HG03196 (cell line): Measurements from ENCODE around the gene CHRNE.
"Not testable (repeated sequence)": the region's sequence is repeated elsewhere in the genome, so short reads cannot be mapped to it uniquely, and the experiment has no call there.

ENCODE experiments used
- ATAC-seq: cut with Tn5 transposase; IDR thresholded peaks from one replicate; pipeline ENCODE4 v1.9.1; 2021; ENCODE audit not compliant: unreplicated experiment

CHRNE gene

DNA sequence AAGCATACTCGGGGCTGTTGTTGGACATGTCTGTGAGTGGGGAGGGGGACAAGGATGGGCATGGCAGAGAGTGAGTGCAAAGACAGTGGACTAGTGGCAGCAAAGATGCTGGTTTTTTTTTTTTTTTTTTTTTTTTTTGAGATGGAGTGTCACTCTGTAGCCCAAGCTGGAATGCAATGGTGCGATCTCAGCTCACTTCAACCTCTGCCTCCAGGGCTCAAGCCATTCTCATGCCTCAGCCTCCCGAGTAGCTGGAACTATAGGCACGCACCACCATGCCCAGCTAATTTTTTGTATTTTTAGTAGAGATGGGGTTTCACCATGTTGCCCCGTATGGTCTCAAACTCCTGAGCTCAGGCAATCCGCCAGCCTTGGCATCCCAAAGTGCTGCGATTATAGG lies 45.6 kb downstream of the CHRNE start:
- ATAC-seq: not testable (repeated sequence)

DNA sequence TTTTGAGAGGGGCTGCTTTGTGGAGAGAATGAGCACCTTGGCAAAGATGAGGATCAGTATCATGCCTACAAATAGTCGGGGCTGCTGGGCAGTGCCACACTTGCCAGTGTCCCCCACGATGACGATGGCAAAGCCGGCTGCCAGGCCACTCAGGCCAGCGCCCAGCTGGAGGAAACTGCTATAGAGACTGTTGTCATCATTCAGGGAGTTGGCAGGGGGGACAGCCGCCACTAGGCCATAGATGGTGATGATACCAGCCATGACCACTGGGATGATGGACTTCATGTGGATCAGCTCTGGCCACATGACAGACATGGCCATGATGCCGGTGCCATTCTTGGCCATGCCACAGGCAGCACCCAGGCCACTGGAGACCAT lies 46.0 kb downstream of the CHRNE start:
- ATAC-seq: no peak

DNA sequence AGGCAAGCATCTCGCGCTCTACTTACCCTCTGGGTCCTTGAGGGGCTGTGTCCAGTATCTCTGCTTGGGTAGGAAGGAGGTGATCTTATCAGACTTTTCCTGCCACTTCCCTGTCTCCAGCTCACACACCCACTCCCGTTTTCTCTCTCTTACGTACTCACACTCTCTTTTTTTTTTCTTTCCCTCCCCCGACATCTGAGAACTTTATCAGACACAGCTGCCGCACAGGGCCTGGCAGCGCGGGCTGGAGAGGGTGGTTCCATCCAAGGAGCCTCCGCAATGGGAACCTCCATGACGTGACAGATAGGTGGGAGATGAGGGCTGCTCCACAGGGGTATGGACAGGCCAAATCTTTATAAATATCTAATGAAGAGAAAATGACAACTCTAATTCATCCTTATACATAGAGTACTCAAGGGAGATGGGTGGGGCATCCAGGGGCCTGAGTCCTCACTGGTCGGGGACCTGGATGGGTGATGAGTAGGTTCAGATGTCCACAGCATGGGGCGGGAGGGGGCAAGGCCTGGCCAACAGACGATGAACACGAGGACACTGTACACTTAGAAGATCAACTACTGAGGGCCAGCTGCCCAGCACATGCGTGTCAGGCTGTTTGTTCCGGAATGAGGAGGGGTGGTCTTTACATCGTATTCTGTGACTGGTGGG lies 46.5 kb downstream of the CHRNE start:
- no peak for ATAC-seq

DNA sequence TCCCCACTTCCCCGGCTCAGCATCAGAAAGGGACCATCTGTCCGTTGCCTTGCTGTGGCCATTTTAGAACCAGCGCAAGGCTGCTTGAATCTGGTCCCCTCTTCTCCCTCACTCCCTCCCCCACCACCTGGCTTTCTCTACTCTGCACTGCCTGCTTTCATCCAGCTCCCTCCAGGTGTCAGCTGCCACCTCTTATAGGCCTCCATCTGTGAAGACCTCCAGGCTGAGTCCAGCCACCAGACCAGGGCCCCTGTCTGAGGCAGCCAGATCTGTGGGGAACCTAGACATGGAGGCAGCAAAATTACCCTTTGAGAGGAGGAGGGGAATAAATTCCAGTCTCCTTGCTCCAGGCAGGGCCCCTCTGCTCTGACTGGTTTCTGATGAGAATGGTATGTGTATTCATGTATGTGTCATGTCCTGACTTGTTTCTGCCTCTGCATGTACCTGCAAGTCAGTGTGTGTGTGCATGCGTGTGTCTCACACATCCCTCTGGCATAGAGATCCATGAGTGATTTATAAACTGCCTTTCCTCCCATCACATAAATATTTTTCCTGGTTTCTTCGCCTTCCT lies 48.7 kb downstream of the CHRNE start:
- ATAC-seq: no peak

DNA sequence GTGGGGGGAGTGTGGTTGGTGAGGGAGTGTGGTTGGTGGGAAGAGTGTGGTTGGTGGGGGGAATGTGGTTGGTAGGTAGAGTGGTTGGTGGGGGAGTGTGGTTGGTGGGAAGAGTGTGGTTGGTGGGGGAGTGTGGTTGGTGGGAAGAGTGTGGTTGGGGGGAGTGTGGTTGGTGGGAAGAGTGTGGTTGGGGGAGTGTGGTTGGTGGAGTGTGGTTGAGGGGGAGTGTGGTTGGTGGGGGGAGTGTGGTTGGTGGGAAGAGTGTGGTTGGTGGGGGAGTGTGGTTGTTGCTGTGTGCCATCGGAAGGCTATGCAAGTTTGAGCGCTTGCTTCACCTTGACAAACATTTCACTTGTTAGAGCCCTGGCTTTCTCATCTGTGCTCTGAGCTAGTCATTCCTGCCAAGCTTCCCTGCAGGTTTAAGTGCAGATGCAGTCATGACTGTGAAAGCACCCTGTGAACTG lies 49.7 kb downstream of the CHRNE start:
- no peak for ATAC-seq

DNA sequence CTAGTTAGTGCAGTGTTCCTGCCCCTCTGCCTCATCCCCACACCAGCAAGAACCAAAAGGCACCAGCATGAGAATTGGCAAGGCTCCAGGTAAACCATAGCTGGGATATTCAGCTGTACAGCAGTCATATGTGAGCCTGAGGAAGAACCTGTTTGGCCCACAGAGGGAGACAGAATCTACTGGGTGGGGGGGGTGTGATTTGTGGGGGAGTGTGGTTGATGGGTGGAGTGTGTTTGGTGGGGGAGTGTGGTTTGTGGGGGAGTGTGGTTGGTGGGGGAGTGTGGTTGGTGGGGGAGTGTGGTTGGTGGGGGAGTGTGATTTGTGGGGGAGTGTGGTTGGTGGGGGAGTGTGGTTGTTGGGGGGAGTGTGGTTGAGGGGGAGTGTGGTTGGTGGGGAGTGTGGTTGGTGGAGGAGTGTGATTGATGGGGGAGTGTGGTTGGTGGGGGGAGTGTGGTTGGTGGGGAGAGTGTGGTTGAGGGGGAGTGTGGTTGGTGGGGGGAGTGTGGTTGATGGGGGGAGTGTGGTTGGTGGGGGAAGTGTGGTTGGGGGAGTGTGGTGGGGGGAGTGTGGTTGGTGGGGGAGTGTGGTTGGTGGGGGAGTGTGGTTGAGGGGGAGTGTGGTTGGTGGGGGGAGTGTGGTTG lies 50.2 kb downstream of the CHRNE start:
- no peak for ATAC-seq

DNA sequence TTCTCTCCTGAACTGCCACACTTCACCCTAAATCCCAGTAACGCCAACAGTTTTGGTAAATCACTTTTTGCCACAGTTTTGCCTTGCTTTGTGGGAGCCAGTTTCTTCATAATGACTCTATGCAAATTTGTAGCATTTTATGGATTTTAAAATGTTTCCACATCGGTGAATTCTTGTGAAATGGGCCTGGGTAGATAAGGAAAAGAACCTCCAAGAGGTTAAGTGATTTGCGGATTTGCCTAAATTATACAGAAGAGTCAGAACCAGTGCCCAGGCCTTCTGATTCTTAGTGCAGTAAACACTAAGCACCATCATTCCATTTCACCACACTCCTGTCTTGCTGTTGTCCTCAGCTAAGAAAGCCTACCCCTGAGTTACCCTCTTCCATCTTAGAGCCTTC lies 51.8 kb downstream of the CHRNE start:
- ATAC-seq: no peak

DNA sequence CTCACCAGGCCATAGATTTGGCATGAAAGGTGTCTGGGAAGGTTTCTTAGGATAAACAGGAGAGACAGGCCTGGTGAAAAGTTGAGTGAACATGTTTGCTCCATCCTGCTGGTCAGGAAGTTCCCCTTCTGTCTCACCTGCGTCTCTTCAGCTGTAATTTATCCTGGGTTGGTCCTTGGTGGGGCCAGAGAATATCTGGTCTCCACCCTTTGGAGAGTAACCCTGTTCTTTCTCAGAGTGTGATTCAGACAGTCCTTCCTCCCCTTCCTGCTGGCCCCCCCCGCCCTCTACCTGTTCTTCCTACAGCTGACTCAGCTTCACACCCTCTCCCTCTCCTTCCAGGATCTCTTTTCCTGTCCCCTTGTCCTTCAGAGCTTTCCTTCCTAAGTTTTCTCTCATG lies 52.7 kb downstream of the CHRNE start:
- ATAC-seq: no peak

DNA sequence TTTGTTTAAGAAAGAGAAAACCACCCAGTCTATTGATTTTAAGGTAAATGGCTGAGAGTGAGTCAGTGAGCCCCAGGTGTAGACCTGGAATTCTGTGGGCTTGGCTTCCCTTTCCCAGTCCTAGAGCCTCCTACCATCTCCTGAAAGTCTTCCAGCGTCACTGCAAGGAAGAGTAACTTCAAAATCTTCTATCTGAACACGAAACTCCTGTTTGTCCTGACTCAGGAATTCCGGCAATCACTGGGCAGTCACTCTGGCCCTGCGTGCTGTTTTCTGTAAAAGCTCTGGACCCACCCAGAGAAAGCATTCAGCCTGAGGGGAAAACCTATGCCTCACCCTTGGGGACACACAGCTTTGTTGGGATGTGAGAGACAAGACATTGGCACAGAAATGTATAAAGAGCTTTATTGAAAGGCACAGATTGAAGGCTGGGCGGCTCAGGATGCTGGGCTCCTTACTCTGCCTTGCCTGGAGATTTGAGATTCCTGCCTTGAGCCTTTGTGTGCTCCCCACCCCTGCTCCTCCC lies 53.8 kb downstream of the CHRNE start:
- no peak for ATAC-seq
